K562 treated with DMSO at 1 percent for 12 hours (cell line): ENCODE measurements around the gene PRKAR2A. TPM values are rescaled to one million over a fixed set of nuclear protein-coding genes. Genes with fewer than 3 reads are reported as not detected.

ENCODE experiments used
- total RNA-seq: library from RNA; unstranded; fragments of 300-600 nt; gene quantifications from 2 replicates; pipeline ENCODE4 v1.2.3, GENCODE V29; 2022; ENCODE audit not compliant: insufficient read depth

Gene PRKAR2A
- 16.2 and 51.3 TPM in 2 replicates for total RNA-seq

DNA sequence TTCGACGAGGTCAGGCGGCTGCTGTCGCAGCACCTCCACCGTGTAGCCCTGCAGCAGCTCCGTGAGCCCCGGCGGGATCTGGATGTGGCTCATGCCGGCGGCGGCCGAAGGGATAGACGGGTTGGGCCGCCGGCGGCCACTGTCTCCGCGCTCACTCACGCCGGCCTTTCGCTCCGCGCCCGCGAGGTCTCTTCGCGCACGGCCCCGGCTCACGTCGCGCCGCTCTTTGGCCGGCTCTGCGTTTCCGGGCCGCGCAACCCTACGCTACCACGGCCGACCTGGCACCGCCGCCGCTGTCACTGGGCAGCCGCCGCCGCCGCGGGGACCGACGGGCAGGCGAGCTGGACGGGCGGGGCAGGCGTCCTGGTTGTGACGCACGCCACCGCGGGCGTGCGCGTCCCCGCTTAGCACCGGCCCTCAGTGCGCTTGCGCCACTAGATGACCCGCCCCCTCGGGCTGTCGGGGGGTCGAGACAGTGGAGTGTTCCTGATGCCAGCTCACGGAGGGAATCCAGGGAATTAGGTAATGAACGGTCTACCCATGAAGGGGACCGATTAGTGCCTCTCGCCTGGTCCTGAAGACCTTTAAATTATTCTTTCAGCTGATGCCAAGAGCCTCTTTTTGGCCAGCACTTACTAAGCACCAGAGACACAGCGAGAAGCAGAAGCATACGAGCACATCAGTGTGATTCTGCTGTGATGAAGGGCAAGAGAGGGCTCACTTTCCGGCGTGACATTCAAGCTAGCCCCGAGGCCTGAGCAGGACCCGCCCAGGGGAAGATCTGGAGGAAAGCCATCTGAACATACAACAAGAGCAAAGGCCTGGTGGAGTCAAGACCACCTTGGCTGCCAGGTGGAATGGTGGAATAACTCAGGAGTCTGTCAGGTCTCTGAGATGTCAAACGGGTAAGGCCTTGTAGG, at the start of gene PRKAR2A:
PRKAR2A (minus strand) TSS at position 371 of the 920 bp plus-strand sequence; CDS start at position 93, 278 bp downstream.

DNA sequence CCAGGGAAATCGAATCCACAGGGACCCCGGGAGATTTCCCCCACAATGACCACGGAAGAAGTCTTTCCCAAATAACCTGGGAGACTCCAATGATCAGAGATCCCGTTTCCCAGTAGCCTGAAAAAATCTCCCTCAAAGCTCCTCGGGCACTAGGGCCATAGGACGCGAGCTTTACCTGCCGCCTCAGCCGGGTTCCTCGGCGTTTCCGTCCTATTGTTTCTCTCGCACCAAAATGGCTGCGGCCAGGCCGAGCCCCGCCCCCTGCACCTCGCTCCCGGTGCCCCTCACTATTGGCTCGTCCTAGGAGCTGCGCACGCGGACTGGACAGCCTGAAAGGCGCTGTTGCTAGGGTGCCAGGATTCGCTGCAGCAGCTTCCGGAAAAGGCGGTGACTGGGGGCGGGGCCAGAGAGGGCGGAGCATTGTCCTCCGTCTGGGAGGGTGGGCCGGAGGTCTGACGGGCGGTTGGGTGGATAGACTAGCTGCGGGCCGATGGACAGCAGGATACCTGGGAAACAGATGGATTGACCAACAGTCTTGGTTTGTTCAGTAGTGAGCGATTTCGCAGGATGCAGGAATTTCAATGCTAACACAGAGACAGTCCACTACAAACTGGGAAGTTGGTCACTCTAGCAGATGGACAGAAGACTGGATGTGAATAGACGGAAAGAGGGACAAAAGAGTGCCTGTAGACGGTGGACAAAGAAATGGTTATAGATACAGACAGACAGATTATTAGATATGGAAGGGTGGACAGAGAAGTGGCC, 130.5 kb downstream of the PRKAR2A start, which contains the start of gene IP6K2:
IP6K2 (minus strand) TSS at position 240 of the 765 bp plus-strand sequence. CDS start 21,930 bp downstream, outside the sequence.

Other genes with a start within 250 kb of the PRKAR2A start
- 312 and 325 TPM in 2 replicates for gene UQCRC1, start 238.2 kb downstream of the PRKAR2A start, total RNA-seq
- gene TMEM89, start 226.1 kb downstream of the PRKAR2A start, total RNA-seq: not detected in 2 replicates
- 15.4 and 27.2 TPM in 2 replicates for gene SLC26A6, start 212.4 kb downstream of the PRKAR2A start, total RNA-seq
- gene CELSR3, start 185.0 kb downstream of the PRKAR2A start, total RNA-seq: 1.1 and 1.6 TPM in 2 replicates
- gene NCKIPSD, start 162.0 kb downstream of the PRKAR2A start, total RNA-seq: 11.4 and 21.2 TPM in 2 replicates
- 48.6 and 60.0 TPM in 2 replicates for gene IP6K2, start 130.7 kb downstream of the PRKAR2A start, total RNA-seq
- gene SLC25A20, start 51.0 kb upstream of the PRKAR2A start, total RNA-seq: 12.7 and 21.9 TPM in 2 replicates
- gene ARIH2, start 71.0 kb upstream of the PRKAR2A start, total RNA-seq: 33.9 and 67.8 TPM in 2 replicates
- gene P4HTM, start 142.4 kb upstream of the PRKAR2A start, total RNA-seq: 1.0 and 1.2 TPM in 2 replicates
- 65.3 and 89.4 TPM in 2 replicates for gene WDR6, start 159.5 kb upstream of the PRKAR2A start, total RNA-seq
- gene DALRD3, start 170.7 kb upstream of the PRKAR2A start, total RNA-seq: 13.1 and 15.2 TPM in 2 replicates
- gene NDUFAF3, start 174.2 kb upstream of the PRKAR2A start, total RNA-seq: 23.1 and 36.9 TPM in 2 replicates
- 249 and 251 TPM in 2 replicates for gene IMPDH2, start 181.5 kb upstream of the PRKAR2A start, total RNA-seq
- gene QRICH1, start 246.2 kb upstream of the PRKAR2A start, total RNA-seq: 16.5 and 49.3 TPM in 2 replicates